DMS153 treated with DMSO at 0.1 percent for 48 hours (cell line): Measurements from ENCODE around the gene AURKB.
A peak's percentile ranks its signal among the peaks of the same experiment; 100 is the strongest.
"Not testable (repeated sequence)": the region's sequence is repeated elsewhere in the genome, so short reads cannot be mapped to it uniquely, and the experiment has no call there.

Experiments
- DNase-seq: peaks from one replicate; lab custom pipeline; 2025; ENCODE audit not compliant: unreplicated experiment; lab: John Stamatoyannopoulos, UW

The AURKB gene

DNA sequence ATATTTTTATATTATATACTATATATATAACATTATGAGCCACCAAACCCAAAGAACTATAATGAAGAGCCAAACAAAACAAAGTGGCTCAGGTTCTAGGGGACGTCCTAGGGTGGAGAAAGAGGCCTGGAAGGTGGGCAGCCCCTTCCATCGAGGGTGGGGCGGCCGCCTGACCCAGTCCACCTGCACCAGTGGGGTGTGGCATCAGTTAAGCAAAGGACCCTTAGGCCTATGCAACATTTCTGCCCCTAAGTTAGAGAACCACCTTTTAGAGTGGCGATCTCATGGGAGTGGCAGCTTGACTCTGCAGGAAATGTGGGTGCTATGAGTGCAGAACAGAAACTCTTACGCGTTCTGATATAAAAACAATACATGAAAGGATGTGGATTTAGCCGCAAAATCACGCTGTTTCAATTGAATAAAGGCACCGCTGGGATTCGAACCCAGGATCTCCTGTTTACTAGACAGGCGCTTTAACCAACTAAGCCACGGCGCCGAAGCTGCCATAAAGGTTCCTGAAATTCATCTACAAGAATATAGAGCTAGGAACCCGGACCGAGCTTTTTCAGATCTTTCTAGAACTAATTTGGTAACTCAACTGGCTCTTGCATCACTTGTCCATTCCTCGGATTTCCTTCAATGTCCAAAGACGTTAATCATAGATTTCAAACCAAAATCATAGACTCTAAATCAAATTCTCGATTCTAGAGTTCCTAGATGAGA lies 15.6 kb upstream of the AURKB start:
- no peak for DNase-seq

- no peak for DNase-seq
Measured at GRCh38 chr17:8224891-8225812, 14.8 kb upstream of the AURKB start.

GRCh38 chr17:8223356-8224126 lies 13.2 kb upstream of the AURKB start:
- DNase-seq = no peak

DNA sequence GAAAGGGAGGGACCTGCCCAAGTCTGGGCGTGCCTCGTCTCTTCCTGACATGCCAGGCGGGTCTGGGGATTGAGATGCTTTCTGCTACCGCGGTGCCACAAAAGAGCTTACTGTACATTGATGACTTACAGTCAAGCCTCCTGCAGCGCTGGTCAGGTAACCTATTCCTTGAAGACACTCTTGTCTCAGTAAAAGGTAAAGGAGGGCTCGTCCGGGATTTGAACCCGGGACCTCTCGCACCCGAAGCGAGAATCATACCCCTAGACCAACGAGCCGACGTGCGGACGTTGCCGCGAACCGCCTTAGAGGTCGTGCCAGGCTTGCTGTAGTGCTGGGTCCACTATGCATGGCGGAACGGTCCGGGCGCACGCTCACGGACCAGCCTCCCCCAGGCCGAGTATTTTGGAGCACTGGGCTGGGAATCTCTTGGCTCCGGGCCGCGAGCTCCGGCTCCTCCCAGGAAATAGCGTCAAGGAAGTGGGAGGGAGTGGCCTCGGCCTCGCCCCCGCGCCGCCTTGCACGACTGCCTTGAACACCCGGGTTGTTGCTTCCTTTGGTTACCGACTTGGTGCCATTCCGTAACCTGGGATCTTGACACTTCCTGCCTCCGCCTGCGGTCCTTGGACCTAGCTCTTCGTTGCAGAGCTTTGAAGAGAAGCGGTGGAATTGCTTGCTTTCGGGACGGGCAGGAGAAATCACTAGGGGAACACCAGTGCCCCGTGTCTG lies 12.4 kb upstream of the AURKB start:
- DNase-seq = no peak

- no peak for DNase-seq
Measured at GRCh38 chr17:8222380-8222629, 11.9 kb upstream of the AURKB start.

DNA sequence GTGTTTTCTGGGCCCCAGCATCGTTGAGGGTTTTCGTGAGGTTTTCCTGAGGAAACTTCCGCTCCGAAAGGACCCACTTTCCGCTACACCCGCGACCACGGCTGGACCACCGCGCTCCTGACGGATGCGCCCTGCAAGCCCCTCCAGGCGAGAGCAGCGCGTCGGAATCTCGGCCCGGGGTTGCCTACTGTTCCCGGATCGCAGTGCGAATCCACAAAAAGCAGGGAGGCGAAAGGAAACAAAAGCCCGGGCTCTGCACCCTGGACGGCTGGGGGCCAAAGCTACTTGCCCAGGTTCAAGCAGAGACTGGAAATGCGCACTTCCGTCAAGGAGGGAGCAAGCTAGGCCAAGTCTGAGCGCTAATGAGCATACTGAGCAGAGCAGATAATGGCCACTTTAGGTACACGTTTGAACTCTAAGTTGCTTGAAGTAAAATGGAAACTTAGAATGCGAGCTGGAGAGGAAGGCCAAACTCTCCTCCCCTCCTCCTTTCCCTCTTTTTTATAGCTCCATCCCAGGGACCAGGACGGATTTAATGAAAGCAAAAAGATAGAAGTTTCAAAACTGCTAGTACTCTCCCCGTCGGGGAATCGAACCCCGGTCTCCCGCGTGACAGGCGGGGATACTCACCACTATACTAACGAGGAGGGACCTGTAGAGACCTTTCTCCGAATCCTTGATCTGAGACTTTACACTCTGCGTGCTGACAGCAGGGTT lies 11.4 kb upstream of the AURKB start:
- peak; percentile 58 for DNase-seq

GRCh38 chr17:8220783-8221662 lies 10.6 kb upstream of the AURKB start:
- peak; percentile 18 for DNase-seq

- not testable (repeated sequence) for DNase-seq
Measured at GRCh38 chr17:8214000-8214399, 3.6 kb upstream of the AURKB start.

GRCh38 chr17:8212312-8213180 lies 2.2 kb upstream of the AURKB start:
- DNase-seq = no peak

- no peak for DNase-seq
Measured at GRCh38 chr17:8210761-8211458, 535 bp upstream of the AURKB start.

GRCh38 chr17:8206536-8206935 lies 3.8 kb downstream of the AURKB start:
- no peak for DNase-seq

DNA sequence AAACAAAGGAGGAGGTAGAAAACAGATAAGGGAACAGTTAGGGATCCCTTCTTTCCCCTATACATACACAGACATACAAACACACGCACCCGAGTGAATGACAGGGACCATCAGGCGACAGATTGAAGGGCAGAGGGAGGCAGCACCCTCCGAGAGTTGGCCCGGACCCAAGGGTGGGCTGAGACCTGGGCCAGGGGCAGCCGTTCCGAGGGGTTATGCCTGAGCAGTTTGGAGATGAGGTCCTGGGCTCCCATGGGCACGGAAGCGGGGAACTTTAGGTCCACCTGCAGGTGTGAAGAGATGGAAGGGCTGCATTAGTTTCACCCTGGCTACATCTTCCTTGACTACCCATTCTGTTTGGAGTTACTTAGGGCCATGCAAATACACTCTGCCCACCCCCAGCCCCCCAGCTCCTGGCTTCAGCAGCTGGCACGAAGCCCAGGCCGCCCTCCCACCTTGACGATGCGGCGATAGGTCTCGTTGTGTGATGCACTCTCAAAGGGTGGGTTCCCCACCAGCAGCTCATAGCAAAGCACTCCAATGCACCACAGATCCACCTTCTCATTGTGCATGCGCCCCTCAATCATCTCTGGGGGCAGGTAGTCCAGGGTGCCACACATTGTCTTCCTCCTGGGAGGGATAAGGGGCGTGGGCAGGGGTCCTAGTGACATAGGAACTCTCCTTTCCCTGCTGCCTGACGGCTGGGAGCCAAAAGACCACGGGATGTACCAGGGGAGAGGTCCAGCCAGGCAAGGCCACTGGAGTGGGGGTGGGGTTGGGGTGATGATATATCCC lies 5.4 kb downstream of the AURKB start:
- DNase-seq = no peak

DNA sequence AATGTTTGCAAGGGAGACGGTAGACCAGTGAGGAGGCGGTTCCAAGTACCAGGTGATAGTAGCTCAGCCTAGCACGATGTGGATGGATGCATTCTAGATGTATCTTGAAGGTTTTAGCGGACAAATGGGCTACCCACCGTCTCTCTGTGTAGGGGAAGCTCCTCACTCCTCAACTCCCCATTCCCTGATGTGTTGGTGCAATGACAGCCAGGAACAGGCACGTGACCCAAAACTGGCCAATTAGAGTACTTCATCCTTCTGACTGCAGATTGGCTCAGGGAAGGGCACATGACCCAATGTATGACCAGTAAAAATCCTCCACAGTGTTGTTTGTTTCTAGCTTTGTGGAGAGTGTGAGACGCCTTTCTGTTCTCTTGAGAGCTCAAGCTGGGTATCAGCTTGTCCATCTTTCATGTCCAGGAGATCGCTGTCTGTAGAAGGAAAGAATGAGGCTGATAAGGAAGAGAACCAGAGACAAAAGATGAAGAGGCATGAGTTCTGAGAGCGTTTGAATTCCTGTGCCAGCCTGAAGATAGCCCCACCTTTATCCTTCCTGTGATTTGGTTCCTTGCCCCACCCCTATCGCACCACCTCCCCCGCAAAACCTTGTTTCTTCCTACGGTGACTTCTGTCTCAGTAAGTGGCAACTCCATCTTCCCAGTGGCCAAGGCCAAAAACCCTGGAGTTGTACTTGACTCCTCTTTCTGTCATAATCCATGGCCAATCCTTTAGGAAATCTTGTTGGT lies 18.1 kb downstream of the AURKB start:
- peak; percentile 58 for DNase-seq

- DNase-seq = no peak
Measured at GRCh38 chr17:8190506-8190905, 19.9 kb downstream of the AURKB start.

DNA sequence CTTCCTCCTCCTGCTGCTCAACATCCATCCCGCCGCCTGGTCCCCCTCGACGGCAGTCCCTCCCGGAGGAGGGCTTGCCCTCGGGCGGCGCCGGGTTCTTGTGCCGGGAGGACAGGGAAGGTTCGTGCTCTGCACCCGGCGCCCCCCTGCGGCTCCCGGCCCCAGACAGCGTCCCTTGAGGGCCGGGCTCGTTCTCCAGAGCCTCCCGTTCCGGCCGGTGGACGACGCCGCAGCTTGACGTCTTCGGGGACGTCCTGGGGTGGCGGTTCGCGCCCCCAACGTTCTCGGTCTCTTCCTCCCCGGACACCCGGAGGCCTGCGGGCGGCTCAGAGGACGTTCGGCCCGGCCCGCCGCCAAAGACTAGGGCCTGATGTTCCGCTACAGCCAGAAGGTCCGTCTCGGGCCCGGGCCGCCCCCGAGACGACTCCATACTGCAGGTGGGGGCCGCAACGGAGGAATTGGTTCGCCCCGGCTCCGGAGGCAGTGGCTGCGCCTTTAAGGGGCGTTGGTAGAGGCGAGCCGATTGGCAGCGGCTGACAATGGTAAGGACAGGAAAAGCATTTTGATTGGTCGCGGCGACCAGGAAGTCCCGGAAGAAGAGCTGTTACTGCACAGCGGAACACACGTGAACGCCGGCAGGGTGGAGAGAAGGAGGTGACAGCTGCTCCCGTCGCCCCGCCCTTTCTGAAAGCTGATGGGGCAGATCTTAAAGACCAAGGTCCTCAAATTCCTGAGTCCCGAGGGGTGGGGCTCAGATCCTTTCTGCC lies 20.5 kb downstream of the AURKB start, which contains the start of gene BORCS6:
Gene BORCS6, minus strand, starts transcription at position 470 of the 767 bp plus-strand sequence. Its CDS starts 40 bp downstream, at position 430.
- DNase-seq = peak; percentile 71
